Measurements from ENCODE around the gene DSC1.
"Not testable (repeated sequence)": the region's sequence is repeated elsewhere in the genome, so short reads cannot be mapped to it uniquely, and the experiment has no call there.

The DSC1 gene

GRCh38 chr18:31162825-31163435, at the start of gene DSC1:
Gene DSC1, minus strand, starts transcription at chr18:31162856. Its CDS starts 262 bp downstream, at chr18:31162594.
- DNase-seq: no peak

- no peak for DNase-seq
Observed at GRCh38 chr18:31211047-31211446, 48.4 kb upstream of the DSC1 start.

- DNase-seq: no peak
Observed at GRCh38 chr18:31209041-31209440, 46.4 kb upstream of the DSC1 start.

- DNase-seq: no peak
Observed at GRCh38 chr18:31207391-31207790, 44.7 kb upstream of the DSC1 start.

- no peak for DNase-seq
Observed at GRCh38 chr18:31206787-31207381, 44.2 kb upstream of the DSC1 start.

GRCh38 chr18:31206071-31206470, 43.4 kb upstream of the DSC1 start:
- DNase-seq: no peak

- DNase-seq: no peak
Observed at GRCh38 chr18:31205273-31205672, 42.6 kb upstream of the DSC1 start.

GRCh38 chr18:31204833-31205232, 42.2 kb upstream of the DSC1 start:
- no peak for DNase-seq

GRCh38 chr18:31204166-31204565, 41.5 kb upstream of the DSC1 start:
- DNase-seq: no peak

GRCh38 chr18:31203794-31204148, 41.1 kb upstream of the DSC1 start:
- DNase-seq: no peak

- no peak for DNase-seq
Observed at GRCh38 chr18:31203096-31203793, 40.6 kb upstream of the DSC1 start.

- no peak for DNase-seq
Observed at GRCh38 chr18:31199190-31199769, 36.6 kb upstream of the DSC1 start.

- no peak for DNase-seq
Observed at GRCh38 chr18:31197676-31198075, 35.0 kb upstream of the DSC1 start.

- DNase-seq: no peak
Observed at GRCh38 chr18:31195063-31195462, 32.4 kb upstream of the DSC1 start.

- no peak for DNase-seq
Observed at GRCh38 chr18:31192086-31192776, 29.6 kb upstream of the DSC1 start.

- no peak for DNase-seq
Observed at GRCh38 chr18:31190919-31191318, 28.3 kb upstream of the DSC1 start.

- no peak for DNase-seq
Observed at GRCh38 chr18:31189757-31190156, 27.1 kb upstream of the DSC1 start.

GRCh38 chr18:31185186-31185950, 22.7 kb upstream of the DSC1 start:
- DNase-seq: no peak

GRCh38 chr18:31183302-31183701, 20.6 kb upstream of the DSC1 start:
- no peak for DNase-seq

- not testable (repeated sequence) for DNase-seq
Observed at GRCh38 chr18:31177369-31177768, 14.7 kb upstream of the DSC1 start.

- no peak for DNase-seq
Observed at GRCh38 chr18:31176531-31176930, 13.9 kb upstream of the DSC1 start.

- no peak for DNase-seq
Observed at GRCh38 chr18:31171144-31171839, 8.6 kb upstream of the DSC1 start.
